HFF-Myc (cell line): ENCODE measurements around the gene FLOT1.
"Not testable (repeated sequence)": the region's sequence is repeated elsewhere in the genome, so short reads cannot be mapped to it uniquely, and the experiment has no call there.

Experiments
- DNase-seq: peaks from one replicate; pipeline ENCODE4 v3.0.0-alpha.2; 2011; ENCODE audit warnings: low read depth; ENCODE audit errors: extremely low read depth
- H3K4me3 ChIP-seq: replicated peaks from 2 replicates; pipeline ENCODE4 v1.5.1; 2011; ENCODE audit warnings: low read depth, mild to moderate bottlenecking, control low read depth, low read length
- TF ChIP-seq, protein P1 (sequence below): IDR thresholded peaks from 2 replicates; pipeline ENCODE4 v1.5.1; 2012; ENCODE audit warnings: mild to moderate bottlenecking, low read depth, low read length, control low read depth; ENCODE audit errors: missing control alignments

FLOT1 gene

GRCh38 chr6:30725713-30726505 lies 16.6 kb downstream of the FLOT1 start:
- TF ChIP-seq, protein P1, sequence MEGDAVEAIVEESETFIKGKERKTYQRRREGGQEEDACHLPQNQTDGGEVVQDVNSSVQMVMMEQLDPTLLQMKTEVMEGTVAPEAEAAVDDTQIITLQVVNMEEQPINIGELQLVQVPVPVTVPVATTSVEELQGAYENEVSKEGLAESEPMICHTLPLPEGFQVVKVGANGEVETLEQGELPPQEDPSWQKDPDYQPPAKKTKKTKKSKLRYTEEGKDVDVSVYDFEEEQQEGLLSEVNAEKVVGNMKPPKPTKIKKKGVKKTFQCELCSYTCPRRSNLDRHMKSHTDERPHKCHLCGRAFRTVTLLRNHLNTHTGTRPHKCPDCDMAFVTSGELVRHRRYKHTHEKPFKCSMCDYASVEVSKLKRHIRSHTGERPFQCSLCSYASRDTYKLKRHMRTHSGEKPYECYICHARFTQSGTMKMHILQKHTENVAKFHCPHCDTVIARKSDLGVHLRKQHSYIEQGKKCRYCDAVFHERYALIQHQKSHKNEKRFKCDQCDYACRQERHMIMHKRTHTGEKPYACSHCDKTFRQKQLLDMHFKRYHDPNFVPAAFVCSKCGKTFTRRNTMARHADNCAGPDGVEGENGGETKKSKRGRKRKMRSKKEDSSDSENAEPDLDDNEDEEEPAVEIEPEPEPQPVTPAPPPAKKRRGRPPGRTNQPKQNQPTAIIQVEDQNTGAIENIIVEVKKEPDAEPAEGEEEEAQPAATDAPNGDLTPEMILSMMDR: no peak
- no peak overlapping the region for H3K4me3 ChIP-seq
- DNase-seq: no peak

- TF ChIP-seq, protein P1: no peak
- H3K4me3 ChIP-seq: peak overlapping the region; percentile 3; the same call in 1 of the 2 replicates
- DNase-seq: no peak
Measured at GRCh38 chr6:30724906-30725667, 17.4 kb downstream of the FLOT1 start.

DNA sequence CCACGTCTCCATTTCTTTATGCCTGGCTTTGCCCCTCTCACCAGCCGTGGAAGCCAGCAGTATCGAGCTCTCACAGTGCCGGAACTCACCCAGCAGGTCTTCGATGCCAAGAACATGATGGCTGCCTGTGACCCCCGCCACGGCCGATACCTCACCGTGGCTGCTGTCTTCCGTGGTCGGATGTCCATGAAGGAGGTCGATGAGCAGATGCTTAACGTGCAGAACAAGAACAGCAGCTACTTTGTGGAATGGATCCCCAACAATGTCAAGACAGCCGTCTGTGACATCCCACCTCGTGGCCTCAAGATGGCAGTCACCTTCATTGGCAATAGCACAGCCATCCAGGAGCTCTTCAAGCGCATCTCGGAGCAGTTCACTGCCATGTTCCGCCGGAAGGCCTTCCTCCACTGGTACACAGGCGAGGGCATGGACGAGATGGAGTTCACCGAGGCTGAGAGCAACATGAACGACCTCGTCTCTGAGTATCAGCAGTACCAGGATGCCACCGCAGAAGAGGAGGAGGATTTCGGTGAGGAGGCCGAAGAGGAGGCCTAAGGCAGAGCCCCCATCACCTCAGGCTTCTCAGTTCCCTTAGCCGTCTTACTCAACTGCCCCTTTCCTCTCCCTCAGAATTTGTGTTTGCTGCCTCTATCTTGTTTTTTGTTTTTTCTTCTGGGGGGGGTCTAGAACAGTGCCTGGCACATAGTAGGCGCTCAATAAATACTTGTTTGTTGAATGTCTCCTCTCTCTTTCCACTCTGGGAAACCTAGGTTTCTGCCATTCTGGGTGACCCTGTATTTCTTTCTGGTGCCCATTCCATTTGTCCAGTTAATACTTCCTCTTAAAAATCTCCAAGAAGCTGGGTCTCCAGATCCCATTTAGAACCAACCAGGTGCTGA lies 18.4 kb downstream of the FLOT1 start:
- not testable (repeated sequence) for DNase-seq
- H3K4me3 ChIP-seq: peak overlapping the region; percentile 98

DNA sequence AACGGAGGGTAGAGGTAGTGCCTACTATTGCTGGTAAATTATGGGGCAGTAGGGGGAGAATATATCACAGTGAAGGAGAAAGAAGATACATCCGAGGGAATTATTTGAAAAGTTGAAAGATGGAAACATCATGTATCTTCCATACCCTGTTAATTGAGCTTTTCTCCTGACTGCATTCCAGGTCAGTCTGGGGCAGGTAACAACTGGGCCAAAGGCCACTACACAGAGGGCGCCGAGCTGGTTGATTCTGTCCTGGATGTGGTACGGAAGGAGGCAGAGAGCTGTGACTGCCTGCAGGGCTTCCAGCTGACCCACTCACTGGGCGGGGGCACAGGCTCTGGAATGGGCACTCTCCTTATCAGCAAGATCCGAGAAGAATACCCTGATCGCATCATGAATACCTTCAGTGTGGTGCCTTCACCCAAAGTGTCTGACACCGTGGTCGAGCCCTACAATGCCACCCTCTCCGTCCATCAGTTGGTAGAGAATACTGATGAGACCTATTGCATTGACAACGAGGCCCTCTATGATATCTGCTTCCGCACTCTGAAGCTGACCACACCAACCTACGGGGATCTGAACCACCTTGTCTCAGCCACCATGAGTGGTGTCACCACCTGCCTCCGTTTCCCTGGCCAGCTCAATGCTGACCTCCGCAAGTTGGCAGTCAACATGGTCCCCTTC lies 19.2 kb downstream of the FLOT1 start:
- not testable (repeated sequence) for DNase-seq
- H3K4me3 ChIP-seq: peak overlapping the region; percentile 98

DNA sequence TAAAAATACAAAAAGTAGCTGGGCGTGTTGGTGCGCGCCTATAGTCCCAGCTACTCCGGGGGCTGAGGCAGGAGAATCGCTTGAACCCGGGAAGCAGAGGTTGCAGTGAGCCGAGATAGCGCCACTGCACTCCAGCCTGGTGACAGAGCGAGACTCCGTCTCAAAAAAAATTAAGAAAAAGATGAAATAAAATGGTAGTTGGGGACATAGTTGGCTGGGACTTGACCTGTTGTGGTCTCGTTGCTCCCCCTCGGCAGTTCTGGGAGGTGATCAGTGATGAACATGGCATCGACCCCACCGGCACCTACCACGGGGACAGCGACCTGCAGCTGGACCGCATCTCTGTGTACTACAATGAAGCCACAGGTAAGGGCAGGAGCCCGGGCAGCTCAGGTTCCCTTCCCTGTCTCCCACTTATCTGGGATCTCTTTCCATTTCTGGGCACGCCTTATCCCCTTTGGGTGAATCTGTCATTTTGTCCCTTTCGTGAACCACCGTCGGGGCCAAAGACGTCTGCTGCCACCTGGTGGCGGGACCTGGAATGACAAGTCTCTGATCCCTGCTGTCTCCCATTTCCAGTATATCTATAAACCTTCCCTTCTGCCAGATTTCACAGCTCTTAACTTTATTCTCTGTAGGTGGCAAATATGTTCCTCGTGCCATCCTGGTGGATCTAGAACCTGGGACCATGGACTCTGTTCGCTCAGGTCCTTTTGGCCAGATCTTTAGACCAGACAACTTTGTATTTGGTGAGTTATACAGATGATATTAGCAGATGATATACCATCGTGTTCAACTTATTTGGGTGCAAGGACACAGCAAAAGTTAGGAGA lies 20.0 kb downstream of the FLOT1 start:
- H3K4me3 ChIP-seq: peak overlapping the region; percentile 98
- TF ChIP-seq, protein P1: peak; percentile 92
- DNase-seq: no peak

- H3K4me3 ChIP-seq: peak overlapping the region; percentile 98
Measured at GRCh38 chr6:30722025-30722279, 20.5 kb downstream of the FLOT1 start.

DNA sequence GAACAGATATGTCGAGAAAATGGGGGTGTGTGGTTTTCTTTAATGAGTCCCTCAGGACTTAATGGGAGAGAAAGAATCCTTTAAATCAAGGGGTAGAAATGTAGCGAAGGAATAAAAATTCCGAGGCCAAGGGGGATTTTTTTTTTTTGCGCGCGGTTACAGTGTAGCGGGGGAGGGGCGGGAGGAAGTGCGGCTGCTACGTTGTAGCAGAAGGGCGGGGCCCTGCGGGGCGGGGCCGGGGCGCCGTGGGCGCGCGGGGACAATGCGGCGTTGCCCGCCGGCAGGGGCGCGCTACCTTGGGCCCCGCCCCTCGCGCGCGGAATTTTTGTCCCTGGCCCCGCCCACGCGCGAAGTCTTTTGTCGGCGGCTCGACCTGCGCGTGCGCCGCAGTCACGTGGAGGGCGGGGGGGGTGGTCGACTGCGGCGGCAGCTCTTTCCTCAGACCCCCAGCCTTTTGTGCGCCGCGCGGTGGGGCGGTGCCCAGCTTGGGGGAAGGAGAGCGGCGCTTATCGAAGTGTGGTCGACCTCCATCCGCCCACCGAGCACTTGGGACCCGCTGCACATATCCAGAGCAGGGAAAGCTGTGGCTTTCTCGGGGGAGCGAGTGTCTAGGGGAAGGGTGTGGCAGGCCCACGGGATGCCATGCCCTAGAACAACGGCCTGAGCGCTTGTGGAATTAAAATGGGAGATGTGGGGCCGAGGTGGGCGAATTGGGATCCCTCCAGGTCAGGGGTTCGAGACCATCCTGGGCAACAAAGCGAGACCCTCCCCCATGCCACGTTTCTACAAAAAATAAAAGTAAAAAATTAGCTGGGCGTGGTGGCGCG lies 21.1 kb downstream of the FLOT1 start:
- peak overlapping the region; percentile 98 for H3K4me3 ChIP-seq
- TF ChIP-seq, protein P1: peak; percentile 17
- no peak for DNase-seq

More at GRCh38 chr6:30722025-30722279, 20.5 kb downstream of the FLOT1 start:
- not testable (repeated sequence) for DNase-seq
